ENCODE results near the gene DTNB. TPM values are rescaled to one million over a fixed set of nuclear protein-coding genes. Genes with fewer than 3 reads are reported as not detected.

Gene DTNB
- total and polyA plus RNA-seq, 2 of the 4 experiments (the other 2 are of a cell fraction): 3.8 to 5.3 TPM

DNA sequence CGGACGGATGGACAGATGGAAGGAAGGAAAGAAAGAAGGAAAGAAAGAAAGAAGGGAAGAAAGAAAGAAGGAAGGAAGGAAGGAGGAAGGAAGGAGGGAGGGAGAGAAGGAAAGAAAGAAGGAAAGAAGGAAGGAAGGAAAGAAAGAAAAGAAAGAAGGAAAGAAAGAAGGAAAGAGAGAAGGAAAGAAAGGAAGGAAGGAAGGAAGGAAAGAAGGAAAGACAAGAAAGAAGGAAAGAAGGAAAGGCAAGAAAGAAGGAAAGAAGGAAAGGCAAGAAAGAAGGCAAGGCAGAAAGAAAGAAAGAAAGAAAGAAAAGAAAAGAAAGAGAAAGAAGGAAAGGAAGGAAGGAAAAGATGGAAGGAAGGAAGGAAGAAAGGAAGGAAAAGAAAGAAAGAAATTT, 169.1 kb downstream of the DTNB start:
- WGBS, 2 experiments (ENCODE audit: extremely low coverage in 2 of 2, insufficient read length in 1 of 2): 100% methylated on average over 2 of the region's 2 CpGs; no CpG with 5 or more reads in 1 of the 2 experiments
- ChIA-PET CTCF (no interaction called here), POLR2A (ENCODE audit: unreplicated experiment) (no interaction called here)
- no peak for DNase-seq
- no peaks in the 10 kb centered on the region for H4K20me1 ChIP-seq (ENCODE audit: insufficient read depth, low read length)
- H3K36me3 ChIP-seq (ENCODE audit: control insufficient read depth, insufficient read depth, low read length): no peaks in the 10 kb centered on the region
- H3K9me1 ChIP-seq (ENCODE audit: insufficient read depth, low read length): peaks cover 2% of the 10 kb centered on the region; the same call in 1 of the 2 replicates
- H3K4me2 ChIP-seq (ENCODE audit: low read depth, low read length): no peak overlapping the region
- dilution Hi-C loops (cut with HindIII; ENCODE audit: low sequenced_read_pairs, unreplicated experiment) (no loop called here), in situ Hi-C loops (cut with MboI; ENCODE audit: low sequenced_read_pairs) (no loop called here), intact Hi-C loops (cut with micrococcal nuclease) (no loop called here)
- no peak overlapping the region for H4K91ac ChIP-seq (ENCODE audit: insufficient read depth, low read depth, low read length)
- no peak overlapping the region for H3K18ac ChIP-seq (ENCODE audit: low read depth, low read length)
- no peak overlapping the region for H3K4me3 ChIP-seq (ENCODE audit: insufficient read depth, low read depth, low read length)
- H3K14ac ChIP-seq (replicated peaks; ENCODE audit: low read depth, low read length): no peak overlapping the region
- no TSS peak for BruUV-seq (replicated peaks)
- no peak overlapping the region for H2AK9ac ChIP-seq (replicated peaks; ENCODE audit: low read depth, low read length, poor library complexity)
- H3K9ac ChIP-seq (ENCODE audit: low read depth, low read length): no peak overlapping the region
- no peak overlapping the region for H2BK120ac ChIP-seq (ENCODE audit: low read depth, low read length)
- ATAC-seq (ENCODE audit: low read depth): no peak
- no peak overlapping the region for H2BK15ac ChIP-seq (ENCODE audit: low read depth, low read length)
- no peak overlapping the region for H2BK20ac ChIP-seq (ENCODE audit: low read depth, low read length)
- H3K27me3 ChIP-seq (ENCODE audit: control insufficient read depth, insufficient read depth, low read length): no peaks in the 10 kb centered on the region
- no peak overlapping the region for H4K8ac ChIP-seq (ENCODE audit: low read depth in 2 of 2, low read length in 2 of 2)
- H2BK5ac ChIP-seq (ENCODE audit: low read depth, low read length, poor library complexity, severe bottlenecking): no peak overlapping the region
- H2AK5ac ChIP-seq (ENCODE audit: low read depth, low read length): no peak overlapping the region
- TF ChIP-seq RAD21 (IDR thresholded peaks at IDR 0.05; ENCODE audit: low read length): no peak
- no peak for TF ChIP-seq SMC3 (IDR thresholded peaks at IDR 0.05; ENCODE audit: low read depth, low read length)
- TF ChIP-seq BHLHE40 (IDR thresholded peaks at IDR 0.05; ENCODE audit: low read depth, low read length): no peak
- TF ChIP-seq, protein P1, sequence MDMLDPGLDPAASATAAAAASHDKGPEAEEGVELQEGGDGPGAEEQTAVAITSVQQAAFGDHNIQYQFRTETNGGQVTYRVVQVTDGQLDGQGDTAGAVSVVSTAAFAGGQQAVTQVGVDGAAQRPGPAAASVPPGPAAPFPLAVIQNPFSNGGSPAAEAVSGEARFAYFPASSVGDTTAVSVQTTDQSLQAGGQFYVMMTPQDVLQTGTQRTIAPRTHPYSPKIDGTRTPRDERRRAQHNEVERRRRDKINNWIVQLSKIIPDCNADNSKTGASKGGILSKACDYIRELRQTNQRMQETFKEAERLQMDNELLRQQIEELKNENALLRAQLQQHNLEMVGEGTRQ (IDR thresholded peaks at IDR 0.05; ENCODE audit: low read depth, low read length): no peak
- no peak overlapping the region for H3K56ac ChIP-seq (ENCODE audit: extremely low read depth, insufficient read depth, low read length)
- no peak overlapping the region for H4K5ac ChIP-seq (ENCODE audit: low read depth, low read length)
- H3K79me1 ChIP-seq (ENCODE audit: low read depth in 1 of 2, low read length in 2 of 2): no peaks in the 10 kb centered on the region
- no peak overlapping the region for H3K4ac ChIP-seq (ENCODE audit: low read depth, low read length)
- no peak overlapping the region for H2AFZ ChIP-seq (replicated peaks; ENCODE audit: low read length, poor library complexity)
- H3K9me3 ChIP-seq (ENCODE audit: control insufficient read depth, insufficient read depth, low read length): no peaks in the 10 kb centered on the region
- H3K23ac ChIP-seq (ENCODE audit: low read depth, low read length): no peak overlapping the region
- H3K27ac ChIP-seq (ENCODE audit: insufficient read depth, low read length): no peak overlapping the region
- no peaks in the 10 kb centered on the region for H3K4me1 ChIP-seq (ENCODE audit: control insufficient read depth, insufficient read depth, low read length)
